NCI-H2196 (cell line): ENCODE data around the gene TBC1D22A.
"Not testable (repeated sequence)": the region's sequence is repeated elsewhere in the genome, so short reads cannot be mapped to it uniquely, and the experiment has no call there.

Experiments used
- DNase-seq: peaks from one replicate; lab custom pipeline; 2025; ENCODE audit not compliant: unreplicated experiment; lab: John Stamatoyannopoulos, UW

The TBC1D22A gene

GRCh38 chr22:47170511-47171440 lies 408.3 kb downstream of the TBC1D22A start:
- DNase-seq, result not testable (repeated sequence)

- DNase-seq, result no peak
These were observed 409.2 kb downstream of the TBC1D22A start for GRCh38 chr22:47171441-47172221.

GRCh38 chr22:47172771-47173534 lies 410.5 kb downstream of the TBC1D22A start:
- DNase-seq, result no peak

- DNase-seq, result no peak
These were observed 411.1 kb downstream of the TBC1D22A start for GRCh38 chr22:47173535-47174021.

GRCh38 chr22:47174096-47174495 lies 411.6 kb downstream of the TBC1D22A start:
- DNase-seq, result no peak

- no peak for DNase-seq
These were observed 412.2 kb downstream of the TBC1D22A start for GRCh38 chr22:47174671-47175112.

- no peak for DNase-seq
These were observed 412.9 kb downstream of the TBC1D22A start for GRCh38 chr22:47175151-47176025.

GRCh38 chr22:47176026-47176389 lies 413.6 kb downstream of the TBC1D22A start:
- DNase-seq, result no peak

GRCh38 chr22:47176573-47177333 lies 414.3 kb downstream of the TBC1D22A start:
- no peak for DNase-seq

- no peak for DNase-seq
These were observed 414.9 kb downstream of the TBC1D22A start for GRCh38 chr22:47177334-47177815.

GRCh38 chr22:47178339-47178738 lies 415.9 kb downstream of the TBC1D22A start:
- DNase-seq, result no peak

GRCh38 chr22:47180796-47181195 lies 418.3 kb downstream of the TBC1D22A start:
- no peak for DNase-seq

GRCh38 chr22:47187176-47187957 lies 424.9 kb downstream of the TBC1D22A start:
- DNase-seq, result no peak

- peak; percentile 27 for DNase-seq
These were observed 426.0 kb downstream of the TBC1D22A start for GRCh38 chr22:47188261-47189055.

GRCh38 chr22:47189056-47189916 lies 426.8 kb downstream of the TBC1D22A start:
- DNase-seq, result no peak

- DNase-seq, result no peak
These were observed 428.0 kb downstream of the TBC1D22A start for GRCh38 chr22:47190276-47190956.
